Prostate gland (tissue), 2 donors: ENCODE results near the gene PLA2G4A. TPM values are rescaled to one million over a fixed set of nuclear protein-coding genes. Genes with fewer than 3 reads are reported as not detected.

Experiments used
- DNase-seq: peaks from one replicate; pipeline ENCODE4 v3.0.0-alpha.2; 2019; ENCODE audit warnings: low spot score
- H3K27ac ChIP-seq, 2 donors: fragments of 200-600 bp; sonication (generic); 2 replicates each; pipeline ENCODE4 v1.5.1; 2017 to 2019
- H3K27me3 ChIP-seq: fragments of 200-600 bp; sonication (generic); replicated peaks from 2 replicates; pipeline ENCODE4 v1.5.1; 2019; ENCODE audit not compliant: insufficient read depth
- H3K36me3 ChIP-seq, 2 donors: fragments of 200-600 bp; sonication (generic); 1 replicate in 1 of 2; 2 replicates in 1 of 2; pipeline versions ENCODE4 v1.5.1 to v1.8.1; 2017 to 2019
- H3K4me1 ChIP-seq: fragments of 200-600 bp; sonication (generic); replicated peaks from 2 replicates; pipeline ENCODE4 v1.5.1; 2019
- H3K4me3 ChIP-seq, 2 donors: fragments of 200-600 bp; sonication (generic); 2 replicates each; pipeline ENCODE4 v1.5.1; 2017 to 2019
- H3K9me3 ChIP-seq: fragments of 200-600 bp; sonication (generic); 2 replicates; pipeline ENCODE4 v1.5.1; 2017
- POLR2A ChIP-seq: fragments of 450-650 bp; IDR thresholded peaks from one replicate; pipeline ENCODE4 v1.6.1; 2016; ENCODE audit warnings: antibody characterized with exemption, mild to moderate bottlenecking
- POLR2AphosphoS5 ChIP-seq: sonication (generic); formaldehyde crosslinking; IDR thresholded peaks from one replicate; pipeline ENCODE4 v1.6.1; 2017; ENCODE audit warnings: antibody characterized with exemption
- WGBS: methylation state at CpG from one replicate; pipeline ENCODE4 v1.1.5; 2018; 5-methylcytosine and 5-hydroxymethylcytosine counted together
- intact Hi-C: fragments of 100-400 bp; cut with DNase I; formaldehyde crosslinking; loops from one replicate; pipeline ENCODE4 v1.14.2; 2022
- total RNA-seq, 2 donors: library from RNA; depleted of rRNA; stranded (reverse); fragments of >200 nt; gene quantifications; one replicate each; pipeline ENCODE4 v1.1.0, GENCODE V29; 2016
- TF ChIP-seq, protein P1 (sequence below), 4 experiments: fragments of 200-600 bp in 2 of 4; fragments of 450-650 bp in 2 of 4; sonication (generic) in 2 of 4; IDR thresholded peaks; 1 replicate in 3 of 4; 2 replicates in 1 of 4; pipeline ENCODE4 v1.5.1; 2016 to 2019; ENCODE audit warnings: antibody characterized with exemption in 4 of 4, mild to moderate bottlenecking in 2 of 4, moderate library complexity in 2 of 4

PLA2G4A gene
- total RNA-seq, 2 donors from 2014 or later: 6.1 to 8.8 TPM

DNA sequence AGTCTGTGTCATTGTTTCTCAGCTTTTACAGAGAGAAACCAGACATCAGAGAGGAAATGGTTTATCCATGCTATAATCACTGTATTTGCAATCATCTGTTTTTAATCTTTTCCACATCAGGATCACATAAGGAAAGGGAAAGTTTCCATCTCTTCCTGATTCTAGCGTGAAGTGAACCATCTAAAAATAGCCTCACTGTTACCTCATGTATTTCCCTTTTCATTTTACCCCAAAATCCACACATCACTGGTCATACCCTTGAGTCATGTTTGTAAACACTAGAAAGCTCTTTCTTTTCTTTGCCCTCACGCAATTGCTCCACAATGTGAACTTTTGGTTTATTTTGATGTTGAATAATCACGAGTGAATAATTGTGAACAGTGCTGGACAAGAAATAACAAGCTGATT lies 146.0 kb downstream of the PLA2G4A start:
- H3K4me3 ChIP-seq: no peak overlapping the region
- intact Hi-C loops: no loop called here

DNA sequence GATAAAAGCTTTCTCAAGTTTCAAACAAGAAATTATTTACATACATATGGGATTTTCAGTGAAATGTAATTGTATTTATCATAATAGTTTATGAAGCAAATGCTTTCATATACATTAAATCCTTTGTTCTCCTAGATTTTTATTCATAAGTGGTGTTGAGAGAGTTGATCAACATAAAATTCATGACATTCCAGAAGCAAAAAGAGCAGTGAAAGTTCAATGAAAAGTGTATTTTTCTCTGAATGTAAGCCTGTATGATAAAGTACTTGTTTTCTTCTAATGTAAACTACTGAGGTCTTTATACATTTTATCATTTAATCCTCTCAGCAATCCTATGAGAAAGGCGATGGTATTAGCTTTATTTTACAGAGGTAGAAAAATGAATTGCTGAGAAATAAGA lies 146.5 kb downstream of the PLA2G4A start:
- WGBS: 67% methylated on average over 1 of the region's 1 CpG
- H3K4me3 ChIP-seq: no peak overlapping the region
- TF ChIP-seq POLR2A (no peak), POLR2AphosphoS5 (no peak)
- TF ChIP-seq, protein P1, sequence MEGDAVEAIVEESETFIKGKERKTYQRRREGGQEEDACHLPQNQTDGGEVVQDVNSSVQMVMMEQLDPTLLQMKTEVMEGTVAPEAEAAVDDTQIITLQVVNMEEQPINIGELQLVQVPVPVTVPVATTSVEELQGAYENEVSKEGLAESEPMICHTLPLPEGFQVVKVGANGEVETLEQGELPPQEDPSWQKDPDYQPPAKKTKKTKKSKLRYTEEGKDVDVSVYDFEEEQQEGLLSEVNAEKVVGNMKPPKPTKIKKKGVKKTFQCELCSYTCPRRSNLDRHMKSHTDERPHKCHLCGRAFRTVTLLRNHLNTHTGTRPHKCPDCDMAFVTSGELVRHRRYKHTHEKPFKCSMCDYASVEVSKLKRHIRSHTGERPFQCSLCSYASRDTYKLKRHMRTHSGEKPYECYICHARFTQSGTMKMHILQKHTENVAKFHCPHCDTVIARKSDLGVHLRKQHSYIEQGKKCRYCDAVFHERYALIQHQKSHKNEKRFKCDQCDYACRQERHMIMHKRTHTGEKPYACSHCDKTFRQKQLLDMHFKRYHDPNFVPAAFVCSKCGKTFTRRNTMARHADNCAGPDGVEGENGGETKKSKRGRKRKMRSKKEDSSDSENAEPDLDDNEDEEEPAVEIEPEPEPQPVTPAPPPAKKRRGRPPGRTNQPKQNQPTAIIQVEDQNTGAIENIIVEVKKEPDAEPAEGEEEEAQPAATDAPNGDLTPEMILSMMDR (IDR thresholded peaks at IDR 0.05): no peak
- H3K9me3 ChIP-seq: no peaks in the 10 kb centered on the region
- intact Hi-C loops: no loop called here
- no peak overlapping the region for H3K27ac ChIP-seq
- no peaks in the 10 kb centered on the region for H3K27me3 ChIP-seq
- H3K4me1 ChIP-seq: no peaks in the 10 kb centered on the region
- DNase-seq: no peak
- H3K36me3 ChIP-seq: no peaks in the 10 kb centered on the region

More for the DNA sequence above, 146.0 kb downstream of the PLA2G4A start:
- no peak for DNase-seq
- TF ChIP-seq POLR2A: no peak
- TF ChIP-seq POLR2AphosphoS5: no peak
- TF ChIP-seq, protein P1 (IDR thresholded peaks at IDR 0.05): no peak
- no peaks in the 10 kb centered on the region for H3K27me3 ChIP-seq
- no peaks in the 10 kb centered on the region for H3K36me3 ChIP-seq
- H3K27ac ChIP-seq: no peak overlapping the region
- H3K4me1 ChIP-seq: no peaks in the 10 kb centered on the region
- 45% methylated on average over 3 of the region's 3 CpGs for WGBS
- H3K9me3 ChIP-seq: no peaks in the 10 kb centered on the region

DNA sequence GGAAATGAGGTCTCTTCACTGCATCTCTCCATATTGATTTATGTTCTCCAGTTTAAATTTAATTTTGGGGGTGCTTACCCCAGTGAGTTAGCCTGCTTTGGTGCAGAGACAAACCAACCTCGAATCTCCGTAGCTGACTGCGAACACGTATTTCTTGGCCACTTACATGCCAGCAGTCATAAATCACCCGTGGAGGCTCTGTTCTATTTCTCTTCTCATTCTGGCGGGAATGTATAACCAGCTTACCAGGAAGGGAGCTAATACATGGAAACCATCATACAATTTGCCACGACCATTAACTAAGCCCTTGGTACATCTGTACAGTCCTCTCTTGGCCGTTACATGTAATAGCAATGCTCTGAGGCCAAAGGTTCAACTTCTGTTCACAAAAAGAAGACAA lies 148.0 kb downstream of the PLA2G4A start:
- 60% methylated on average over 8 of the region's 8 CpGs for WGBS
- H3K9me3 ChIP-seq: no peaks in the 10 kb centered on the region

DNA sequence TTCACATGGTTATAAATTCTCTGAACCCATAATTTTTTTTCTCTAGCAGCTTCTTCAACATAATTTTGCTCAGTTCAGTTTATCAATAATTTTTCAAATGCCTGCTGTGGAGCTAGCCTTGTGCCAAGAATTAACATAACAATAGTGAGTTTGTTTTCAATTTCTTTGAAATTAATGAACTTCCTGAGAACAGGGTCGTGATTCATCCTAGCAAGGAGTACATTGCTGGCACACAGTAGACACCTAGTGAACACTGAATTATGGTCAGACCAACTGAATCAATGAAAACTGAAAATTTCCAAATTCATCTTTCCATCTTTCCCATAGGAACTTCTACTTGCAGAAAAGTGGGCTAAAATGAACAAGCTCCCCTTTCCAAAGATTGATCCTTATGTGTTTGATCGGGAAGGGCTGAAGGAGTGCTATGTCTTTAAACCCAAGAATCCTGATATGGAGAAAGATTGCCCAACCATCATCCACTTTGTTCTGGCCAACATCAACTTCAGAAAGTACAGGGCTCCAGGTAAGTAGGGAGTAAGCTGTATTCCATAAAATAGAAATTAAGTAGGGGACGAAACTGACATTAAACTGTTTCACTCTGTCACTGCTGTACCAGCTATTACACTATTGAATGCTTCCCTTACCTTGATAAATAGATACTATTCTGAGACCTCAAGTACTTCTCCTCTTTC lies 148.7 kb downstream of the PLA2G4A start:
- H3K4me1 ChIP-seq: no peaks in the 10 kb centered on the region
- DNase-seq: no peak
- H3K9me3 ChIP-seq: no peaks in the 10 kb centered on the region
- 78% methylated on average over 3 of the region's 3 CpGs for WGBS
- intact Hi-C loops: no loop called here
- H3K27me3 ChIP-seq: no peaks in the 10 kb centered on the region
- no peak overlapping the region for H3K27ac ChIP-seq
- H3K4me3 ChIP-seq: no peak overlapping the region
- no peaks in the 10 kb centered on the region for H3K36me3 ChIP-seq
- TF ChIP-seq, protein P1 (IDR thresholded peaks at IDR 0.05): no peak
- TF ChIP-seq POLR2A: no peak
- no peak for TF ChIP-seq POLR2AphosphoS5

More for the DNA sequence above, 148.0 kb downstream of the PLA2G4A start:
- Histone ChIP-seq H3K4me1 (no peaks in the 10 kb centered on the region), H3K27me3 (no peaks in the 10 kb centered on the region), H3K27ac (no peak overlapping the region), H3K36me3 (no peaks in the 10 kb centered on the region), H3K4me3 (no peak overlapping the region)
- intact Hi-C loops: no loop called here
- TF ChIP-seq, protein P1 (IDR thresholded peaks at IDR 0.05): no peak
- TF ChIP-seq POLR2A (no peak), POLR2AphosphoS5 (no peak)
- DNase-seq: no peak
